HK-2 (cell line): ENCODE results near the gene CDK14.

Experiments
- DNase-seq: peaks from one replicate; pipeline ENCODE4 v3.0.0-alpha.2; 2018; ENCODE audit not compliant: unreplicated experiment

Gene CDK14

GRCh38 chr7:91046322-91047089, 450.4 kb downstream of the CDK14 start:
- DNase-seq, result no peak

- DNase-seq, result no peak
These were observed 451.5 kb downstream of the CDK14 start for GRCh38 chr7:91047636-91048035.

- DNase-seq, result no peak
These were observed 454.6 kb downstream of the CDK14 start for GRCh38 chr7:91050677-91051076.

GRCh38 chr7:91051966-91052365, 455.8 kb downstream of the CDK14 start:
- DNase-seq, result no peak

- no peak for DNase-seq
These were observed 458.3 kb downstream of the CDK14 start for GRCh38 chr7:91054374-91054773.

GRCh38 chr7:91055219-91055618, 459.1 kb downstream of the CDK14 start:
- no peak for DNase-seq

- DNase-seq, result no peak
These were observed 466.6 kb downstream of the CDK14 start for GRCh38 chr7:91062713-91063112.

GRCh38 chr7:91064052-91064451, 467.9 kb downstream of the CDK14 start:
- no peak for DNase-seq

GRCh38 chr7:91064938-91065337, 468.8 kb downstream of the CDK14 start:
- no peak for DNase-seq

GRCh38 chr7:91066627-91067026, 470.5 kb downstream of the CDK14 start:
- no peak for DNase-seq

GRCh38 chr7:91067242-91067641, 471.1 kb downstream of the CDK14 start:
- DNase-seq, result no peak

- DNase-seq, result no peak
These were observed 472.1 kb downstream of the CDK14 start for GRCh38 chr7:91068136-91068795.

GRCh38 chr7:91069146-91069545, 473.0 kb downstream of the CDK14 start:
- no peak for DNase-seq

GRCh38 chr7:91079487-91079886, 483.4 kb downstream of the CDK14 start:
- no peak for DNase-seq

GRCh38 chr7:91080351-91080750, 484.2 kb downstream of the CDK14 start:
- DNase-seq, result no peak

- no peak for DNase-seq
These were observed 485.9 kb downstream of the CDK14 start for GRCh38 chr7:91082038-91082437.

GRCh38 chr7:91082852-91083495, 486.9 kb downstream of the CDK14 start:
- no peak for DNase-seq

GRCh38 chr7:91083855-91084644, 487.9 kb downstream of the CDK14 start:
- DNase-seq, result peak; percentile 3

- DNase-seq, result no peak
These were observed 489.1 kb downstream of the CDK14 start for GRCh38 chr7:91085175-91085574.

GRCh38 chr7:91086200-91086599, 490.1 kb downstream of the CDK14 start:
- DNase-seq, result no peak

- no peak for DNase-seq
These were observed 492.0 kb downstream of the CDK14 start for GRCh38 chr7:91088156-91088555.

GRCh38 chr7:91088691-91089090, 492.6 kb downstream of the CDK14 start:
- no peak for DNase-seq
